DOHH2 (cell line): ENCODE data around the gene NETO1.

Experiments used
- H3F3A ChIP-seq: fragments of 200-600 bp; sonication (generic), shearing (Covaris generic); 2 replicates; pipeline ENCODE4 v1.6.0; 2016; ENCODE audit warnings: antibody characterized with exemption, mild to moderate bottlenecking; ENCODE audit not compliant: control insufficient read depth, insufficient read depth
- H3K27ac ChIP-seq: fragments of 200-600 bp; sonication (generic); 2 replicates; pipeline ENCODE4 v1.5.1; 2014; ENCODE audit warnings: low read depth, mild to moderate bottlenecking, low read length, moderate library complexity
- H3K27me3 ChIP-seq: fragments of 200-600 bp; sonication (generic); 2 replicates; pipeline ENCODE4 v1.6.1; 2014; ENCODE audit warnings: mild to moderate bottlenecking, low read length, mixed read lengths; ENCODE audit not compliant: control insufficient read depth
- H3K36me3 ChIP-seq: fragments of 200-600 bp; sonication (generic); 2 replicates; pipeline ENCODE4 v1.6.1; 2014; ENCODE audit warnings: mild to moderate bottlenecking, low read length, moderate library complexity, mixed read lengths; ENCODE audit not compliant: control insufficient read depth
- H3K4me1 ChIP-seq: fragments of 200-600 bp; sonication (generic); 2 replicates; pipeline ENCODE4 v1.6.1; 2014; ENCODE audit warnings: mild to moderate bottlenecking, low read length, mixed read lengths; ENCODE audit not compliant: control insufficient read depth
- H3K4me2 ChIP-seq: fragments of 200-600 bp; sonication (generic); 2 replicates; pipeline ENCODE4 v1.6.0; 2014; ENCODE audit warnings: mild to moderate bottlenecking, low read length, moderate library complexity
- H3K4me3 ChIP-seq: fragments of 200-600 bp; sonication (generic); 2 replicates; pipeline ENCODE4 v1.5.1; 2014; ENCODE audit warnings: mild to moderate bottlenecking, low read length, mixed read lengths
- H3K79me2 ChIP-seq: fragments of 200-600 bp; sonication (generic); 2 replicates; pipeline ENCODE4 v1.6.1; 2014; ENCODE audit warnings: mild to moderate bottlenecking, low read length, mixed read lengths; ENCODE audit not compliant: control insufficient read depth
- H3K9me2 ChIP-seq: fragments of 200-600 bp; sonication (generic); replicated peaks from 2 replicates; pipeline ENCODE4 v1.6.1; 2014; ENCODE audit warnings: mild to moderate bottlenecking, low read length, mixed read lengths; ENCODE audit not compliant: control insufficient read depth
- H3K9me3 ChIP-seq: fragments of 200-600 bp; sonication (generic); 2 replicates; pipeline ENCODE4 v1.6.1; 2014; ENCODE audit warnings: antibody characterized with exemption, low read length, mixed read lengths; ENCODE audit not compliant: control insufficient read depth, insufficient read depth
- H4K20me1 ChIP-seq: fragments of 200-600 bp; sonication (generic); 2 replicates; pipeline ENCODE4 v1.6.0; 2014; ENCODE audit warnings: low read depth, mild to moderate bottlenecking, antibody characterized with exemption, low read length, moderate library complexity; ENCODE audit not compliant: control insufficient read depth, insufficient read depth
- EZH2phosphoT487 ChIP-seq: fragments of 200-600 bp; sonication (generic); IDR thresholded peaks from 2 replicates; pipeline ENCODE4 v1.6.1; 2017; ENCODE audit warnings: borderline replicate concordance, mild to moderate bottlenecking, antibody characterized with exemption, low read length, moderate library complexity, mixed read lengths
- TF ChIP-seq, protein P1 (sequence below): fragments of 200-600 bp; sonication (generic); IDR thresholded peaks from one replicate; pipeline ENCODE4 v1.5.1; 2014; ENCODE audit warnings: antibody characterized with exemption, mild to moderate bottlenecking, low read depth, low read length; ENCODE audit not compliant: poor library complexity, severe bottlenecking

Gene NETO1, protein sequence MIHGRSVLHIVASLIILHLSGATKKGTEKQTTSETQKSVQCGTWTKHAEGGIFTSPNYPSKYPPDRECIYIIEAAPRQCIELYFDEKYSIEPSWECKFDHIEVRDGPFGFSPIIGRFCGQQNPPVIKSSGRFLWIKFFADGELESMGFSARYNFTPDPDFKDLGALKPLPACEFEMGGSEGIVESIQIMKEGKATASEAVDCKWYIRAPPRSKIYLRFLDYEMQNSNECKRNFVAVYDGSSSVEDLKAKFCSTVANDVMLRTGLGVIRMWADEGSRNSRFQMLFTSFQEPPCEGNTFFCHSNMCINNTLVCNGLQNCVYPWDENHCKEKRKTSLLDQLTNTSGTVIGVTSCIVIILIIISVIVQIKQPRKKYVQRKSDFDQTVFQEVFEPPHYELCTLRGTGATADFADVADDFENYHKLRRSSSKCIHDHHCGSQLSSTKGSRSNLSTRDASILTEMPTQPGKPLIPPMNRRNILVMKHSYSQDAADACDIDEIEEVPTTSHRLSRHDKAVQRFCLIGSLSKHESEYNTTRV

DNA sequence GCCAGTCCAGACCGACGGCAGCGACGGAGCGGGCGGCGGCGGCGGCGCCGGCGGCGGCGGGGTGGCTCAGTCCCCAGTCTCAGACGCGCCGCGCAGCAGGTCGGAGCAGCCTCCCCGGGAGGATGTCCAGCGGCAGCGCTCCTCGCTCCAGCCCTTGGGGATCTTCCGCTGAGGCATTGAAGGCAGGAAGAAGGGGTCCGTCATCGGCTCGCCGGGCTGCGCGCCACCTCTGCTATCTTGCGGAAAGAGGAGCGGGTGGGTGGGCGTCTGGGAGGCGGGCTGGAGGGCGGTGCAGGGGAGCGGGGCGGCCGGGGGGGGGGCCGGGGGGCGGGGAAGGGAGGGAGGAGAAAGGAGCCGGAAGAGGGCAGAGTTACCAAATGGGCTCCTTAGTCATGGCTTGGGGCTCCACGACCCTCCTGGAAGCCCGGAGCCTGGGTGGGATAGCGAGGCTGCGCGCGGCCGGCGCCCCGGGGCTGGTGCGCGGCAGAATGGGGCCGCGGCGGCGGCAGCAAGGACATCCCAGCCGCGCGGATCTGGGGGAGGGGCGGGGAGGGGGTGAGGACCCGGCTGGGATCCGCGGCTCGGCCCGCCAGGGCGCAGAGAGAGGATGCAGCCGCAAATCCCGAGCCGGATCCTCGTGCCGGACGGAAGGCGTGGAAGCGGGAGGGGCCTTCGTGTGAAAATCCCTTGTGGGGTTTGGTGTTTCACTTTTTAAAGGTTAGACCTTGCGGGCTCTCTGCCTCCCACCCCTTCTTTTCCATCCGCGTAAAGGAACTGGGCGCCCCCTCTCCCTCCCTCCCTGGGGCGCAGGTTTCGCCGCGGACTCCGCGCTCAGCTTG, at the start of gene NETO1:
Gene NETO1, minus strand, starts transcription at position 242 of the 839 bp plus-strand sequence. CDS start 696 bp downstream, outside the sequence.
- H3K4me3 ChIP-seq, result no peak within 1 kb of the TSS

DNA sequence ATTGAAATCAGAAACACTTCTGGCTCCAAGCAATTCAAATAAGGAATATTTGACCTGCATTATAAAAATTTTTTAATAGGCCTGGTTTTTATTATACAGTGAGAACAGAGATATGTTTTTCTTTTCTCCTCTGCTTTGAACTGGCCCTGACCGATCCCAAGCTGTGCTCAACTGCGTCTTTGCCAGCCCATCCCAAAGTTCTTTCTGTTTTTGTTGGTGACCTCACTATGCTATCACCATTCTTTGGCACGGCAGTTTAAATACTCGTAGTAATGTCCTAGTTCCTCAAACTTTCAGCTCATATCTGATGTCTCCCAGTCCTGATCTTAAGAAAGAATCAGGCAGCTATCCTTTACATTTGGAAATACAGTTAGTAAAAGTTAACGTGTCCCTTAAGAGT, 42.3 kb upstream of the NETO1 start:
- Histone ChIP-seq H3K4me1 (no peaks in the 10 kb centered on the region), H3K9me2 (no peaks in the 10 kb centered on the region), H3K27me3 (no peaks in the 10 kb centered on the region), H3K27ac (no peak overlapping the region), H3K79me2 (no peaks in the 10 kb centered on the region), H3K4me3 (no peak overlapping the region), H4K20me1 (no peaks in the 10 kb centered on the region), H3K36me3 (no peaks in the 10 kb centered on the region), H3K9me3 (no peaks in the 10 kb centered on the region), H3F3A (no peaks in the 10 kb centered on the region), H3K4me2 (no peak overlapping the region)
- TF ChIP-seq, protein P1, sequence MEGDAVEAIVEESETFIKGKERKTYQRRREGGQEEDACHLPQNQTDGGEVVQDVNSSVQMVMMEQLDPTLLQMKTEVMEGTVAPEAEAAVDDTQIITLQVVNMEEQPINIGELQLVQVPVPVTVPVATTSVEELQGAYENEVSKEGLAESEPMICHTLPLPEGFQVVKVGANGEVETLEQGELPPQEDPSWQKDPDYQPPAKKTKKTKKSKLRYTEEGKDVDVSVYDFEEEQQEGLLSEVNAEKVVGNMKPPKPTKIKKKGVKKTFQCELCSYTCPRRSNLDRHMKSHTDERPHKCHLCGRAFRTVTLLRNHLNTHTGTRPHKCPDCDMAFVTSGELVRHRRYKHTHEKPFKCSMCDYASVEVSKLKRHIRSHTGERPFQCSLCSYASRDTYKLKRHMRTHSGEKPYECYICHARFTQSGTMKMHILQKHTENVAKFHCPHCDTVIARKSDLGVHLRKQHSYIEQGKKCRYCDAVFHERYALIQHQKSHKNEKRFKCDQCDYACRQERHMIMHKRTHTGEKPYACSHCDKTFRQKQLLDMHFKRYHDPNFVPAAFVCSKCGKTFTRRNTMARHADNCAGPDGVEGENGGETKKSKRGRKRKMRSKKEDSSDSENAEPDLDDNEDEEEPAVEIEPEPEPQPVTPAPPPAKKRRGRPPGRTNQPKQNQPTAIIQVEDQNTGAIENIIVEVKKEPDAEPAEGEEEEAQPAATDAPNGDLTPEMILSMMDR, result no peak
- no peak for TF ChIP-seq EZH2phosphoT487

More for the DNA sequence above, at the start of gene NETO1:
- H3K9me3 ChIP-seq, result peaks cover 4% of the 10 kb centered on the region; the same call in 1 of the 2 replicates
- H3K4me1 ChIP-seq, result no peaks in the 10 kb centered on the region
- H3F3A ChIP-seq, result no peaks in the 10 kb centered on the region
- no peaks in the 10 kb centered on the region for H3K27me3 ChIP-seq
- H4K20me1 ChIP-seq, result no peaks in the 10 kb centered on the region
- TF ChIP-seq, protein P1, result no peak
- TF ChIP-seq EZH2phosphoT487, result no peak
- no peaks in the 10 kb centered on the region for H3K9me2 ChIP-seq
- H3K4me2 ChIP-seq, result no peak within 1 kb of the TSS
- H3K27ac ChIP-seq, result no peak within 1 kb of the TSS
- H3K79me2 ChIP-seq, result no peaks in the 10 kb centered on the region
- H3K36me3 ChIP-seq, result no peaks in the 10 kb centered on the region

DNA sequence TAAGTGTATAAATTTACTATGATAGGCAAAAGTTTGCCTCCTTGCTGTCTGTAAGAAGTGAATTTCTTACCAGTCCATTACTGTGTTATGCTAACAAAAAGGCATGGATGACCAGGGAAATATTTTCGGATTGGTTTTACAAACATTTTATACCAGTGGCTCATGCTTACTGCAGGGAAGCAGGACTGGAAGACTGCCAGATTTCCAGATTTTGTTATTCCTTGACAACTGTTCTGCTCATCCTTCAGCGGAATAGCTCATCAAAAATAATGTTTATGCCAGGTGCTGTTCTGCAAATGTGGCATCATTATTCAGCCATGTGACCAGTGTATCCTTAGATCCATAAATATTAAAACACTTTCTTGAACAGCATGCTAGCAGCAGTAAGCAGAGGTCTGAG, 40.4 kb upstream of the NETO1 start:
- TF ChIP-seq, protein P1, result no peak
- TF ChIP-seq EZH2phosphoT487, result no peak
- no peaks in the 10 kb centered on the region for H3K9me2 ChIP-seq
- H3K79me2 ChIP-seq, result no peaks in the 10 kb centered on the region
- no peaks in the 10 kb centered on the region for H4K20me1 ChIP-seq
- H3K9me3 ChIP-seq, result no peaks in the 10 kb centered on the region
- H3K4me2 ChIP-seq, result no peak overlapping the region
- no peak overlapping the region for H3K27ac ChIP-seq
- no peaks in the 10 kb centered on the region for H3K27me3 ChIP-seq
- no peaks in the 10 kb centered on the region for H3F3A ChIP-seq
- no peak overlapping the region for H3K4me3 ChIP-seq
- no peaks in the 10 kb centered on the region for H3K4me1 ChIP-seq
- no peaks in the 10 kb centered on the region for H3K36me3 ChIP-seq
